Measurements from ENCODE around the gene SCLY.

The SCLY gene

DNA sequence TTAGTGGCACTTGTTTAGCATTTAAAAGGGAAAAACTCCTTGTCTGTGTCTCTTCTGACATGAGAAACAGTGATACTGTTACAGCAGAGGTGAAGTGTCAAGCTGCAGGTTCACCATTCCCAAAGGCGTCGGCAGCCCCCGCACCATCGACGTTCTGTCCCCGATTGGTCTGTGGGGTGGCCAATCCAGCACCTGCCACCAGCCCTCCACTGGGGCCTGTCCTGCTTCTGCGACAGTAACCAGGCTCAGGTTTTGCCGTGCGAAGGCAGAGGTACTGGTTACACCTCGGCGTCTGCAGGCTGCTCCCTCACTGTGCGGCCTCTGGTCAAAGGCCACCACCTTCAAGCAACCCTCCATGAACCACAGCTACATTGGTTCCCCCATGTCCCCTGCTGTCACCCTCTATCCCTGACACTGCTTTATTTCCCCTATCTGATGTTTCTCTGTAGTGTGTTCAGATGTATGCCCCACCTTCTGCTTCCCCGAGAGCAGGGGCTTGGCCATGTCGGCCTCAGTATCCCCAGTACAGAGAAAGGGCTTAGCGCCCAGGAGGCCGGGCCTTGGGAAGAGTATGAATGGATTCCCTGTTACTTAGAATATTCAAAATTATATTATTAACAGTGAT, 30.7 kb downstream of the SCLY start:
- TF ChIP-seq, protein P1, sequence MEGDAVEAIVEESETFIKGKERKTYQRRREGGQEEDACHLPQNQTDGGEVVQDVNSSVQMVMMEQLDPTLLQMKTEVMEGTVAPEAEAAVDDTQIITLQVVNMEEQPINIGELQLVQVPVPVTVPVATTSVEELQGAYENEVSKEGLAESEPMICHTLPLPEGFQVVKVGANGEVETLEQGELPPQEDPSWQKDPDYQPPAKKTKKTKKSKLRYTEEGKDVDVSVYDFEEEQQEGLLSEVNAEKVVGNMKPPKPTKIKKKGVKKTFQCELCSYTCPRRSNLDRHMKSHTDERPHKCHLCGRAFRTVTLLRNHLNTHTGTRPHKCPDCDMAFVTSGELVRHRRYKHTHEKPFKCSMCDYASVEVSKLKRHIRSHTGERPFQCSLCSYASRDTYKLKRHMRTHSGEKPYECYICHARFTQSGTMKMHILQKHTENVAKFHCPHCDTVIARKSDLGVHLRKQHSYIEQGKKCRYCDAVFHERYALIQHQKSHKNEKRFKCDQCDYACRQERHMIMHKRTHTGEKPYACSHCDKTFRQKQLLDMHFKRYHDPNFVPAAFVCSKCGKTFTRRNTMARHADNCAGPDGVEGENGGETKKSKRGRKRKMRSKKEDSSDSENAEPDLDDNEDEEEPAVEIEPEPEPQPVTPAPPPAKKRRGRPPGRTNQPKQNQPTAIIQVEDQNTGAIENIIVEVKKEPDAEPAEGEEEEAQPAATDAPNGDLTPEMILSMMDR (IDR thresholded peaks at IDR 0.05; ENCODE audit: insufficient read depth, low read depth, low read length, missing control alignments), result no peak
- DNase-seq (ENCODE audit: low read depth), result no peak
- no peak overlapping the region for H3K4me3 ChIP-seq (ENCODE audit: low read length)

DNA sequence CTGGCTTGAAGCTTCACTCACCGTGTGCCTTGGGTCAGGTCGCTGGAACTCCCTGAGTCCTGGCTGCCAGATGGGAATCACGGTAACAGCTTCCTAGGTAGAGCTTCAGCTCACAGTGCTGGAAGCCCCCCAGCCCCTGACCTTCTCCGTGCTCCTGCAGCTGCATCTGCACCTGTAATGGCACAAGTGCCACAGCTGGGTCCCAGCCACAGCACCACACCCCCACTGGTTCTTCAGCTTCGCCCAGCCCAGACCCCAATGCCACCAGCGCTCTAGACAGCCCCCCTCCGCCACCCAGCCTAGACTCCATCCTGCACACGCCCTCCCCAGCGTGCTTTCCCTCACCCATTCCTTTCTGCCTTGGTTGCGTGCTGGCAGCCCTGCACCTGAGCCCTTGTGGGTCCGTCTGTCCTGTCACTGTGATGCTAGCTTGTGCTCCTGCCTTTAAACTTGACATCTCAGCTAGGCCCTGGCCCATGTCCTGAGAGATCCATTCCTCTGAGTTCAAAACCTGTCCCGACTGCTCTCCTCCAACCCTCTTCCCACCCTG, 31.8 kb downstream of the SCLY start:
- DNase-seq (ENCODE audit: low read depth), result no peak
- no peak overlapping the region for H3K4me3 ChIP-seq (ENCODE audit: low read length)
- TF ChIP-seq, protein P1 (IDR thresholded peaks at IDR 0.05; ENCODE audit: insufficient read depth, low read depth, low read length, missing control alignments), result no peak

DNA sequence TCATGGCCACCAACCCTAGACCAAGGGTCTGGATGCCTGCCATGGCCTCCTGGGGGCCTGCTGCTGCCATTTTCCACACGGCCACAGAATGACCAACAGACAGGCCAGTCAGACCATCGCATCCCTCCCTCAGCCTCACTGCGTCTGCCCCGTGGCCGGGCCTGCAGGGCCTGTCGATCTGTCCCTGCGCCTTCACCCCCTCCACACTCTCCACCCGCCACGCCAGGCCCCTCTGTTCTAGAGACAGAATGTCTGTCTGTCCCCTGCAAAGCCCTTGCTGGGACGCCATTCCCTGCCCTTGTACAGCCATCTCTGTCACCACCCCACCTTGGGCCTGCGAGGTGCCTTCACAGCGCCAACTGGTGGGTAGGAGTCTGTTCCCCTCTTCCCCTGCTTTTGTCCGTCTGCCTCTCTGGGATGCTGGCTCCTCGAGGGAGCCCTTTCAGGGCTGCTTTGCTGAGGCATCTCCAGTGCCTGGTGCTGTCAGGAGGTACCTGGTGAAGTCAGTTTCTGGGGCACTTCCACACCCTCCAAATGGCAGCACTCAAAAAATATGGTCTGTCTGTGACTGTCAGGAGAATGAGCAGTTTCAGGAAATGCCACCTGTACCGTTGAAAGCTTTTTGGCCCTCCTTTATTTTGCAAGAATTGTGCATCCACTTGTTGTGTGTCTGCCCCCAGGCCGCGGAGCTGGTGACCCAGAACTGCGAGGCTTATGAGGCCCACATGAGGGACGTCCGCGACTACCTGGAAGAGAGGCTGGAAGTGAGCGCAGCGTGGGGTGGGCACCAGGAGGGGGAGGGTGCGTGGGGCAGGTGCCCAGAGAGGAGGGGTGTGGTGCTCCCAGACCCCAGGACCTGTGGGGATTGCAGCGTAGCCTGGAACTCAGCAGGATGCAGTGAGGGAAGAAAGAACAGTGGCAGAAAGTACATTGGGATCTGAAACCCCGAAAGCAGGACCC, 32.7 kb downstream of the SCLY start:
- H3K4me3 ChIP-seq (ENCODE audit: low read length), result no peak overlapping the region
- DNase-seq (ENCODE audit: low read depth), result no peak
- TF ChIP-seq, protein P1 (IDR thresholded peaks at IDR 0.05; ENCODE audit: insufficient read depth, low read depth, low read length, missing control alignments), result no peak

DNA sequence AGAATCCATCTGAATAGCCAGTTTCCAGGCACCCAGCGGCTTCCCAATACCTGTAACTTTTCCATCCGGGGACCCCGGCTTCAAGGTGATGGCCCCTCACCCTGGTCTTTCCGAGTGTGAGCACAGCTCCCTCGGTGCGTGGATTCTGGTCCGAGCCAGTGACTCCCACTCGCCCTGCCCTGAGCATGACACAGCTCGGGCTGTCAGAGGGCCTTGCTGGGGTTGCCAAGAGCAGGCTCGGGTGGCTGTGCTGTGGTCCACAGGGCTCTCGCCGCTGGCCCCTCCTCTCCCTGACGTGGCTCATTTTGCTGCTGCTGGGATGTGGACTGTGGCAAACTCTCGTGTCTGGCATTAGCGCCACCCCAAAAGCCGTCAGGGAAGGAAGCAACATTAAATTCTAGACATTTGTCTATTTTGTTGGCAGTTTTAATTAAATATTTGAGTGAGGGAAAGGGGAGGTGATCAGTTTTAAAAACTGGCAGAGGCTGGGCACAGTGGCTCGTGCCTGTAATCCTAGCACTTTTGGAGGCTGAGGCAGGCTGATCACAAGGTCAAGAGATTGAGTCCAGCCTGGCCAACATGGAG, 33.7 kb downstream of the SCLY start:
- TF ChIP-seq, protein P1 (IDR thresholded peaks at IDR 0.05; ENCODE audit: insufficient read depth, low read depth, low read length, missing control alignments), result no peak
- DNase-seq (ENCODE audit: low read depth), result no peak
- no peak overlapping the region for H3K4me3 ChIP-seq (ENCODE audit: low read length)

DNA sequence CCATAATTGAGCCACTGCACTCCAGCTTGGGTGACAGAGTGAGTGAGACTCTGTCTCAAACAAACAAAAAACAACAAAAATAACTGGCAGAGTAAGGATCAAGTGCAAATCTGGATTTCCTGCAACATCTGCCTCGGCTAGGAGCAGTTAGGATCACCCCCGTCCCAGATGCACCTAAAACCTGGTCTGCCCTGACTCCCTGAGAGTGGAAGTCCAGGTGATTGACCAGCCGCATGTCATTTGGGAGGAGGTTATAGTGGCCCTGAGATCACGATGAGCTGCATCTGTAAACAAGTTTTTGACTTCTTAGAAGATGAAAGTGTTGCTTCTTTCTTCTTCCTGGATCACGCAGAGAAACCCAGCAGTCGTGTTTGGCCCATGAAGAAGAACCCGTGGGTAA, 34.3 kb downstream of the SCLY start:
- TF ChIP-seq, protein P1 (IDR thresholded peaks at IDR 0.05; ENCODE audit: insufficient read depth, low read depth, low read length, missing control alignments), result no peak
- no peak for DNase-seq (ENCODE audit: low read depth)
- H3K4me3 ChIP-seq (ENCODE audit: low read length), result no peak overlapping the region

GRCh38 chr2:238096311-238097011, 35.7 kb downstream of the SCLY start:
- DNase-seq (ENCODE audit: low read depth), result peak; percentile 71
- no peak overlapping the region for H3K4me3 ChIP-seq (ENCODE audit: low read length)
- TF ChIP-seq, protein P1 (IDR thresholded peaks at IDR 0.05; ENCODE audit: insufficient read depth, low read depth, low read length, missing control alignments), result no peak

All from epithelial cell of esophagus (primary cell).